HG02938 (cell line): ENCODE results near the gene TIPARP.

Source experiments
- ATAC-seq: cut with Tn5 transposase; IDR thresholded peaks from one replicate; pipeline ENCODE4 v1.9.1; 2021; ENCODE audit warnings: mild to moderate bottlenecking, moderate library complexity; ENCODE audit not compliant: unreplicated experiment

The TIPARP gene

DNA sequence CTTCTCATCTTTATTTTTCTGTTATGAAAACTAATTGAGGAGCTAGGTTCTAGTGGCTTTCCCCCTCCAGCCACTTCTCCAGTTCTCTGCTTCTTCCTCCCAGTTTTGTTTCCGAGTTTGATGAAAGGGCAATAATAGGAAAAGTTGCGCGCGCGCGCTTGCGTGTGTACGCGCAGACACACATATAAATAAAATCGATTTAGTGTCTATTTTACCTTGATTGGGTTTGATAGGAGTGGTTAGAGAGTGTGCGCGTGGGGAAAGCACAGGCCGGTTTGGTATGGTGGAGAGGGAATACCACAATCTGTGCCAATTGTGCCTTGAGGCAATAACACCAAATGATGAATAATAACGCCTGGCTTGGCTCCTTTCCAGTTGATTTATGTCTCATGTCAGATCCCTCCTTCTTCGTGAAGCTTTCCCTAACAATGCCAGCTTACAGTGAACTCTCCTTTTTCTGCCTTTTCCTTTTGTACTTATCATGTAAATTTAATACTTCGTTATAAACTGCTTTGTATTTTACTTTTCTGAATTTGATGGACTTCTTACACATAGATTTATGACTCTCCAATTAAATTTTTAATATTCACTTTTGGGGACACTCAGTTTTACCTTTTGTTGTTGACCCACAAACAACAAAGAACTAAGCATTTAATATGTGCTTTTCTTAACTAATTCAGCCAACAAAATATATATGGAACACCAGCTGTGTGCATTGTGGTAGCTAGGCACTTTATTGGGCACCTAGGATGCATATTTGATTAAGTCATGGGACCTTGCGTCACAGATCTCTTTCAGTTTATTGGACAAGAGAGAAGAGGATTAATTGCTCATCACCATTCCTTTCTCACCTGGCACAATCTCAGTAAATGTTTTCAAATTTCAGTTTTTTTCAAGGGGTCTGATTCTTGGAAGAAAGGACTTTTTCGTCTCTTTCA lies 1.7 kb downstream of the TIPARP start:
- no peak for ATAC-seq

DNA sequence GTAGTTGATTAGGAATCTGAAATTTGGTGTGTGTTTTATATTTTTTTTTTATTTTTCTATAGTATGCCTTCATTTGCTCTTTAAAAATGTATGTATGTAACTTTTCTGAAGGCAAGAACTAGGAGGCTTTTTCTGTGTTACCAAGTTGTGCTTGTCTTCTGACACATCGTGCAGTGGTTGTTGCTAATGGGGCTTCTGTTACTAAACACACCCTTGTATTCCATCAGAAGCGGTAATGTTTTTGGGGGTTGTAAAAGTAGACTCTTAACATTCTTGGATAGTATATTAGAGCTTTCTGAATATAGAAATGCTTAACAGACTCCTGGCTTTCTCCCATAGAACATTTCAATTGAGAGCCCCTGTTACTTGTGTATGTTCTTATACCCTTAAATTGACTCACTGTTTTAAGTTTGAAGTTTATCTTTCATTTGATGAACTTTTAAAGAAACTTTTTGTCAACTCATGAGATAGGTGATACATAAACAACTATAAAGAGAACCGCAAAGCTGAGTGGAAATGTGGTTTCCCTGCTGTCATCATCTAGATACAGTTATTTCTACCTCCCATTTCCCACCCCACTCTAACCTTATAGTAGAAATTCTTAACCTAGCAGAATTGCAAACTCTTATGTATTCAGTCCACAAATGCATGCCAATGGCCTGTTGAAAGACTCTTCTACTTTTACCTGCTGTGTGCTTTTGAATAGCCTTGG lies 2.5 kb downstream of the TIPARP start:
- no peak for ATAC-seq

DNA sequence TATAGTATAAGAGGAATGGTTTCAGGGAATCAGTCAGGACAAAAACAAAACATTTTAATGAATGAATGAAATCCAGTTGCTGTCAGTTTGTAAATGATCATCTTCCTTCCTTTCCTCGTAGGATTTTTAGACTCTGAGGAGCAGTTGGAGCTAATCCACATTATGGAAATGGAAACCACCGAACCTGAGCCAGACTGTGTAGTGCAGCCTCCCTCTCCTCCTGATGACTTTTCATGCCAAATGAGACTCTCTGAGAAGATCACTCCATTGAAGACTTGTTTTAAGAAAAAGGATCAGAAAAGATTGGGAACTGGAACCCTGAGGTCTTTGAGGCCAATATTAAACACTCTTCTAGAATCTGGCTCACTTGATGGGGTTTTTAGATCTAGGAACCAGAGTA lies 3.1 kb downstream of the TIPARP start:
- ATAC-seq, result no peak

DNA sequence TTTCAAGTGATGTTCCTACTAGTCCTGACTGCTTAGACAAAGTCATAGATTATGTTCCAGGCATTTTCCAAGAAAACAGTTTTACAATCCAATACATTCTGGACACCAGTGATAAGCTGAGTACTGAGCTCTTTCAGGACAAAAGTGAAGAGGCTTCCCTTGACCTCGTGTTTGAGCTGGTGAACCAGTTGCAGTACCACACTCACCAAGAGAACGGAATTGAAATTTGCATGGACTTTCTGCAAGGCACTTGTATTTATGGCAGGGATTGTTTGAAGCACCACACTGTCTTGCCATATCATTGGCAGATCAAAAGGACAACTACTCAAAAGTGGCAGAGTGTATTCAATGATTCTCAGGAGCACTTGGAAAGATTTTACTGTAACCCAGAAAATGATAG lies 3.8 kb downstream of the TIPARP start:
- ATAC-seq, result no peak

DNA sequence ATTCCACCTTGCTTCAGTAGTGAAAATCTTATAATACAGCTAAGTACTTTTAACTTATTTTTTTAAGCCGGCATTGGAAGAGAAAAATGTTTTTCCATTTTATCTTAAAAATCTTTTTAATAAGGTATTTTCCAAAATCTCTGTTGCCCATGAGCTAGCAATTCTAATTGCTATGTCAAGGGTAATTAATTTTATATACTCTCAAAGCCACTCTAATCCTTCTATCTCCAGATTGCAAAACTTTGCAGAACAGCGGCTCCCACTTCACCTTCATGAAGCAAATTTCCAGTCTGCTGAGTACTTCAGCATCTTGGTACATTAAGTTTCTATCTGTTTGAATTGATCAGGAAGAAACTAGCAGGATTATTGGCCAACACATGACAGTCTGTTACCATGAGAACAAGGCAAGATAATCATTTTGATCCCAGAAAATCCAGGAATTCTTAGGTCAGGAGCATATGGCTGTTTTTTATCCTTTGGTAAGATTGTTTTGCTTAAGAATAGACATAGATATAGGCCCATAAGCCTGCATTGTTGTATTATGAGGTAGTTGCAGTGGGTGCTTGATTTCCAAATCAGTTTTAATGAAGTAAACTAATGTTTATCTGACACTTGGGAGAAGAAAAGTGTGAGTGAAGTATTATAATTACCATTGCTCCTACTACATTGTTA lies 6.0 kb downstream of the TIPARP start:
- no peak for ATAC-seq

DNA sequence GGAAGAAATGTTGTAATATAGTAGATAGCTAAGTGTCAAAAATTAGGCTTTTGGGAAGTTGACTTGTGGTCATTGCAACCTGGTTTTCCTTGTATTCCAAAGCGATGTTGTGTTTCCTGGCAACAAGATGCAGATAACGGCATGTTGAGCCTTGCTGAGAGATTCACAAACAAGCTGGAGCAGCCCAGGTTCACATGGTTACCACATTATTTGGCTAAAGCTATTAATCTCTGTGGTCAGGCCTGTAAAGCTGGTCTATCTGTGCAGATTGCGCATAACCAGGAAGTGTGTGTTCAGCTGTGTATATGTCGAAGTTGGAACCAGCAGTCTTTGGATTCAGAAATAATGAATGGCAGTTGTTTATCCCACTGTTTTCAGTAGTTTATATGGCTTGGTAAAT lies 6.6 kb downstream of the TIPARP start:
- ATAC-seq, result peak; percentile 82

DNA sequence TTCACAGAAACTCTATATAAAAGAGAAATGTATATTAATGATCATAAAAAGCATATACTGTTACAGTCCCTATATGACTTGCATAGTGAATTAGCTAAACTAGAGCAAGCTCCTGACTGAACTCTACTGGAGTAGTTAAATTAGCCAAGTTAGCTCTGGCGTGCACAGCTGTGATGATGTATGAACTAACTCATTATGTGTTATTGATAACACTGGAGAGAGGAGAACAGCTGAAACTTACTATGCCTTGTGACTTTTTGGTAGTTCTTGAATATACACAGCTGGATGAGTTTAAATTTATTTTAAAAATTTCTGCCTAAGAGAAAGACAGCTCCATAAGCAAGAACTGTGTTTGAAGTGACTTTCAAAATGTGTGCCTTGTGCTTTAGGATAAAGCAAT lies 8.1 kb downstream of the TIPARP start:
- ATAC-seq, result no peak

DNA sequence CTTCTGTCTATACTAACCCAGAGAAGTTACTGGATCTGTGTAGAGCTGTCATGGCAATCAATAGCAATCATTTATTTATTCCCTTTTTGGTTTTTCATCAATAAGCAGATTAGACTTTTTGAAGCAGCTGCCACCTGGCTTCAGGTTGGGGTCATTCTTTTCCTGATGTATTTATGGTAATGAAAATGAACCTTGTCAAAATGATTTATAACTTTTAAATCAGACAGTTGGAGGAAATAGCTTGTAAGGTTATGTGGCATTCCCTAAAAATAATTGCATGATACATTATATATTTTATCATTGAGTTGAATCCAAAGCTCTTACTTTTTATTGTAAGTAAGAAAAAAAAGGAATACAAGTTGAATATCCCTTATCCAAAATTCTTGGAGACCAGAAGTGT lies 8.6 kb downstream of the TIPARP start:
- ATAC-seq, result no peak

DNA sequence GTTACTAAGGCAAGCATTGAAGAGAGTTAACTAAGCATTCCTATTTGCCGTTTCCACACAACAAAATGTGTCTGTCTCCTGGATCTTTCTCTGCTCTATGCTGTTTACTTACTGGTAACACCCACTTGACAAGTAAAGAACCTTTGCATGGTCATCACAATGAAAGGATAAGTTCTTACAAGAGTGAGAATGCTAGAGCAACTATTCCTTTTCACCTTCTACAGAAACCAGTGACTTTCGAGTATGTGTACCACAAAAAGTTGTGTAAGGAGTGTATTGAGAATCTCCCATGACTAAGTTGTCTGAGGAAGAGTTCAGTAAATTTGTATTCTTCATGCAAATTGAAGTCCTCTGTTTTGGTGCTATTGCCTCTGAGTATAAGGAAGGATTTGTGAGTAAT lies 10.8 kb downstream of the TIPARP start:
- no peak for ATAC-seq

DNA sequence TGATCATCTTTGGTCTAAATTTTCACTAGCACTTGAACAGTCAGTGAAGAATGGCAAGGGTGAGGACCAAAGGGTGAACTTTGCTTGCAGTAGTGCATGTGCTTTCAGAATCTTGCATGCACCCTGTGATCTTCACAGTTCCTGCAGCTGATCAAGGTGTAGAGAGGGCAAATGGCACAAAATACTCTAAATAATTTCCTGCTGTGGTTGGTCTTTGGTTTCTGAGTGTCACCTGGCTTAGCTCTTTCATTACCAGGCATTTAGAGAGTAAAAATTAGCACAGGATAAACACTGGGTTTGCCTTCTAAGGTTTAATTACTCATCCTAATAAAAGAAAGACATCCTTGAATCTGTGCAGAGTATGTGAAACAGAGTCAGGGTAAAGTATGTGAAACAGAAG lies 11.4 kb downstream of the TIPARP start:
- ATAC-seq, result peak; percentile 27

DNA sequence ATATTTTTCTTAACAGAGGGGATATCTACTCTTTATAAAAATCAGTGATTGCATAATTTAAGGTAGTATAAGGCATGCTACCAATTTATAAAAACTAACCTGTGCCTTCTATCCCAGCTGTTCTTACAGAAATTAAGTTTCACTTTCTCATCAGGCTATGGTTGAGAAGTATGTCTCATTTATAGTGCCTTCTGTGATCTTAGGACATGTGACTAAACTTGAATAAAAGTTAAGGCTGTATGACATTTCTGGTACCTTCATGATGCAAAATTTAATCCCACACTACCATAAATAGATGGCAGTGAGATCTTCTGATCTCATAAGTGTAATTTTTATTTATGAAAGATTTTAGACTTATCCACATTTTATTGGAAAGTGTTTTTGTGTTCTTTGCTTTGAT lies 12.6 kb downstream of the TIPARP start:
- ATAC-seq, result peak; percentile 35

DNA sequence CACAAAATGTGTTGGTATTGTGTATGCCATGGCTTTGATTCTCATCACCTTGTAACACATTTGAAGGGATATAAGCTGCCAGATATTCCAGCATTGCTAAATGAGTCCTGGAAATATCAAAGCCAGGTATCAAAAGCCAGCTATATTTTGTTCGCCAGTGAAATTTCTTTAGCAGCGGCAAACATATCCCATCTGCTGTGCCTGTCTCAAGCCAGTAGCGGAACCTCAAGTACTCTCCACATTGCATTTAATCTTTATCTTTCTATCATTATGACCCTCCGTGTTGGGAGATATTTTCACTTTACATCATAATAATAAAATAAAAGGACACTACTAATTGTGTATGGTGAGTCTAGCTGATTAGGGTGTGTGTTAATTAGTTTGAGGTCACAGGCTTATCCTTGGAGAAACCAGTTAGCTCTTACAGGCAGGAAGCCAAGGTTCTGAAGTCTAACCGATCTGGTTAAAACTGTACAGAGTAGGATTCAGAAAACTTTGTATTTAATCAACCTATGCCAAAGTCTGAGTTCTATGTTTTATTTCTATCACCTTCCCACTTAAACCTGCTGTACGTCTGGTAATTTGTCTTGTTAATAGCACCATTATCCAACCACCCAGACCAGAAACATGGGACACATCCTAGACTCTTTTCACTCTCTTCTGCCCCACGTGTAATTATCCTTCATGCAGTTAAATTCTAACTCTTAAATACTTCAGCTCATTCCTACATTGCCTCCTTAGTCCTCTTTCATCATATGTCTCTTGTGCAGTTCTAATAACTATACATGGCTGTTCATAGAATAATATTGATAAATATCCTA lies 14.5 kb downstream of the TIPARP start:
- ATAC-seq, result no peak

DNA sequence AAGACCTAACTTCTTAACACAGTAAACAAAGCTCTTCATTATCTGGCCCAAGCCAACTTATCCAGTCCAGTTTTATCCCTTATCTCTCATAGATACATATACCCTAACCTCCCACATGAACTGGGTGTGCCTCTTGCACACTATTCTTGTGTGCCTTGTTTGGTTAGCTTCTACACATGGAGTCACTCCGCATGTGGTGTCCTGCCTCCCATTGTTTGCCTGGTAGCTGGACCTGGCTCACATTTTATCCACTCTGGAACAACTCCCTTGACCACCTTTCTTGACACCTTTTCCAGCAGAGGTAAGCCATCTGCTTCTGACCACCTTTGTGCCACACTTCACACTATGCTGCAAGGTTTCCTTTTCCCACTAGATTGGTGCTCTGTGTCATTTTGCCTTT lies 15.2 kb downstream of the TIPARP start:
- no peak for ATAC-seq

DNA sequence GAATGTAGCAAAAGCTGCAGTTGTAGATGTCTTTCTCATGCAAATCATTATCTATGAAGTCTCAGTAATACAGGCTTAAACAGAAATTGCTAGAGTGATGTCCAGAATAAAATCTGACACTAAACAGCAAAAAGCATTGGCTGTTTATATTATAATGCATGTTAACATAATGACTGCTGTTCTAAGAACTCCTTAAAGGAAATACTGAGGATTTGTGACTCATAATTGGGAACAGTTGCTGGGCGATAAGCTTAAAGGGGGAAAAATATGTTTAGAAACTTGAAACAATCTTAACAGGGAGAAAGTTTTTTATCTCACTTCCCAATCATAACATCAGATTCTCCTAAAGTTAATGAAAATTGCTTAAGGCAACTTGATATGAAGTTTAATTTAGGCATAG lies 17.5 kb downstream of the TIPARP start:
- ATAC-seq, result no peak

DNA sequence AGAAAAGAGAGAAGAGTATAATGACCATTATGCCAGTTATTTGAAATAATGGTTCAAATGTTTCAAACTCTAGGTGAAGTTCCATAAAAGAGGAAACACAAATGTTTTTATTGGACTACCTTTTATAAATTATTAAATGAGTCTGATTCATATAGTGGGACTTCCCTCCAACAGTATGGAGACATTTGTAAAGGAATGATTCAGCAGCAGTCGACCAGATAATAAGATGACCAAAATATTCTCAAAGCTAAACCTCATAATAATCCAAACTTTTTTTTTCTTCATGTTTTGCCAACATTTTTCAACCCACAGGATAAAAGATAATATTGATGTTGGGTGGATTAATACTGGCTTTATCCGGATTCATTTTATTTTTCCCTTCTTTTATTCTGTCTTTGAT lies 18.8 kb downstream of the TIPARP start:
- ATAC-seq, result no peak

DNA sequence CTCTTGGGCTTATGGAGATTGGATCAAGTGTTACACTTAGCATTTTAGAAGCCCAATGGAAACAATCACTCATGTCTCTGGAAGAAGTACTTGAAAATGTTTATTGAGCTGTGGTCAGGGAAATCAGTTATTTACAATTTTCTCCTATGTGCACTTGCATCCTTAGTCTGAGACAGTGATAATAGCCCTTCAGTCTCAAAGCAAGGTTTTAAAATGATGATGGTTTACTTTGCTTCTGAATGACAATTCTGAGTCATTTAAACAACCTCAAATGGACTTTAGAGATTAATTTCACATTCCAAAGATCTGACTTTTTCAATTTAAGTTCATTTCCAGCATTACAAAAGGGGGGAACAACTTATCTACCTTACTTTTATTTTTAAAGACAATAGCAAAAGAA lies 20.1 kb downstream of the TIPARP start:
- ATAC-seq, result no peak

DNA sequence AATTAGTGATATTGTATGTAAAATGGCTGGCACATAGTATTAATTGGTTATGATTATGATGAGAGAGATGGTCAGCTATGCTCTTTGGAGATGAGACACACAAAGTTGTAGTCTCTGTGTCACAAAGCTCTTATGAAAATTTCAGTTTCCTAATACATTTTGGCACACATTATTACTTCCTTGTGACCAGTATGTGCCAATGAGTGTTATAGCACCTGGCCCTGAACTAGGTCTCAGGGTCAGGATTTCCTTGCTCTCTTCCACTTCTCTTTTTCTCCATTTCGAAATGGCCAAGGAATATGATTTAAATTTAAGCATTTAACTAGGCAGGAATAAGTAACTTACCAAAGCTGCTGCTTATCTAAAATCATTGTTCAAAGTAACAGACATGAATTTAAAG lies 28.0 kb downstream of the TIPARP start:
- no peak for ATAC-seq

DNA sequence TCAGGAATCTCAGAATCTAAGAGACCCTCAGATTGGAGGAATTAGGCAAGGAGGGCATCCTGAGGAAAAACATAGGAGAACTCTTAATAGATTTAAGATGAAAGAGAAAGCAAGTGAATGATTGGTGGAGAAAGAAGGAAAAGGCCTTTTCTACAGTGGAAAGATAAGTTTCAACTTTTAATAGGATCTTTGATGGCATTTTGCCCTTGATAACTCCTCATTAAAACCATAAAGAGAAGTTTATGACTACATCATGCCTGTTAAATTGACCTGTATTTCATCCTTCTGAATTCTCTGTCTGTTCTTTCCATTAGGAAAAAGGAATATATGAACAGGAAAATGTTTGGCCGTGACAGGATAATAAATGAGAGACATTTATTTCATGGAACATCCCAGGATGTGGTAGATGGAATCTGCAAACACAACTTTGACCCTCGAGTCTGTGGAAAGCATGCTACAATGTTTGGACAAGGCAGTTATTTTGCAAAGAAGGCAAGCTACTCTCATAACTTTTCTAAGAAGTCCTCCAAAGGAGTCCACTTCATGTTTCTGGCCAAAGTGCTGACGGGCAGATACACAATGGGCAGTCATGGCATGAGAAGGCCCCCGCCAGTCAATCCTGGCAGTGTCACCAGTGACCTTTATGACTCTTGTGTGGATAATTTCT lies 30.1 kb downstream of the TIPARP start:
- no peak for ATAC-seq

DNA sequence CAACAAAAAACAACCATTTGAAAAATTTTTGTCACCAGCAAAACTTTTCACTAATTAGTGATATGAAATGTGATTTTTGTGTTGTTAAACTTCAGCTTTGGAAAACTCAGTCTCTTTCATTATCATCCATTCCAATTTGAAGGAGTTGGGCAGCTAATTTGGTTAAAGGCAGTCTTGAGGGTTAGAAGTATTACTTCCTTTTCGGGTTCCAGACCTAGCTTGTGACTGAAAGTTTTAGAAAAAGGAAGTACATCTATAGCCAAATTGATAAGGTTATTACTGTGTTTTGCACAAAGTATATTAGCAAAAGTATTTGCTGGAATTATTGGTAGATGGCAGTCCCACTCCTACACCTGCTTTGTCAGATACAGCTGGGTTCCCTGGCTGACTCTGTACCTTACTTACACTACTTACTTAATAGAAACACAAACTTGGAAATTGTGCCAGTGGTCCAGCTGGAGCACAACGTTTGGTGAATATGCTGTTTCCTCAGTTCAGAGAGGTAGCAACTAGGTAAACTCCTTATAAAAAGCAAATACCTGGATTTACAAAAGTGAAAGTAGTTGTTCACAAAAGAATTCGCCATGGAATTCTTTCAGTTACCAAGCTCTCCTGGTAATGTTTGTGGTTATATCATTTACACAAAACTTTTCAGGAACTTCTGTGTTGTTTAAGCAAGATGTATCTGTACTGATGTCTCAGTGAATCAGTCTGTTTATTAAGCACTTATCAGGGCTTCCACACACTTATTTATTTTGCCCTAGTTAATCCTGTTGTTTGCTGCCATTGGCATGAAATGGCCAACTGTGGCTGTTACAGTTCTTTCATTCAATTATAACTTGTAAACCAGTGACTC lies 31.6 kb downstream of the TIPARP start:
- ATAC-seq, result peak; percentile 79
